ENCODE measurements around the gene KIF4B. TPM values are rescaled to one million over a fixed set of nuclear protein-coding genes. Genes with fewer than 3 reads are reported as not detected.
A peak's percentile ranks its signal among the peaks of the same experiment; 100 is the strongest.

Gene KIF4B
- total RNA-seq, 1 donor from 2014 or later = not detected

DNA sequence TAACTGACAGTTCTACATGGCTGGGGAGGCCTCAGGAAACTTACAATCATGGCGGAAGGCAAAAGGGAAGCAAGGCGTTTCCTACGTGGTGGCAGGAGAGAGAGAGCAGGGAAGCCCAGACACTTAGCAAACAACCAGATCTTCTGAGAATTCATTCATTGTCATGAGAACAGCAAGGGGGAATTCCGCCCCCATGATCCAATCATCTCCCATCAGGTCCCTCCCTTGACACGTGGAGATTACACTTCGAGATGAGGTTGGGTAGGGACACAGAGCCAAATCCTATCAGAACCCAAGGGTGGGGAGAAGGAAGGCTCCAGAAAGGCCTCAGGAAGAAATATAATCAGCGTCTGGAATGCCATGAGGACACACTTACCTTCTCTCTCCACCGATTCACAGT, 34.3 kb downstream of the KIF4B start:
- intact Hi-C loops (cut with DNase I) = no loop called here
- no peak for ATAC-seq
- no peak for DNase-seq (ENCODE audit: missing footprints)

DNA sequence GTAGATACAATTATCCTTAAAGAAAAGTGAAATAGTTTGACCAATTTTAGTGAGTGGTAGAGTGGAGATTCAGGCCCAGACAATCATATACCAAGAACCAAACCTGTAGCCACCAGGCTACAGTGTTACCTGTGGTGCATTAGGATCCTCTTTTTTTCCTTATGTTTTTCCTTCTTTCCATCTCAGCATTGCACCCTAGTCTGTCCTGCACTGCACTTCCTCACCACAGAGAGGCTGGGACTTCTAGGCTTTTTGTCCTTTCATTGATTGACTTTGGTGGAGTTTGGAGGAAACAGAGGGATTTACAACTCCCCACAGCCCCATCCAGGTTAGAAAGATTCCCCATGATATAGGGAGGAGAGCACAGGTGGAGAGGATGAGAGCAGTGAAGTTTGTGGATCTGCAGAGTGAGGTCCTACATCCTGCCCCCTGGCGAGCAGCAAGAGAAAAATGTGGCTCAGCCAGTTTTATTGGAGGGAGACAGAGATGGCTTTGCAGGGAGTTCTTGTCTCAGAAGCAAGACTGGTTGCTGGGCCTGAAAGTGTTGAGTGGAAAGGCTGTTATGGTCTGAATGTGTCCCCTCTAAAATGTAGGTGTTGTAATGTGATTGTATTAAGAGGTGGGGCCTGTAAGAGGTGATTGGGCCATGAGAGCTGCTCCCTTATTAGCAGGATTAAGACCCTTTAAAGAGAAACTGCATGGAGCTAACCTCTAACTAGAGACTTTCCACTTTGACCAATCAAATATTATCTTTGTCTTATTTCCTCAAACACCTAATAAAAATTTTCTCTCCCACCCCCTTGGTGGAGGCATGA, 36.2 kb downstream of the KIF4B start:
- no peak for DNase-seq (ENCODE audit: missing footprints)
- ATAC-seq = no peak
- intact Hi-C loops (cut with DNase I) = loop anchor here (5.0 kb wide), 1 partner anchor 43 kb away; no protein-coding TSS in a partner anchor

DNA sequence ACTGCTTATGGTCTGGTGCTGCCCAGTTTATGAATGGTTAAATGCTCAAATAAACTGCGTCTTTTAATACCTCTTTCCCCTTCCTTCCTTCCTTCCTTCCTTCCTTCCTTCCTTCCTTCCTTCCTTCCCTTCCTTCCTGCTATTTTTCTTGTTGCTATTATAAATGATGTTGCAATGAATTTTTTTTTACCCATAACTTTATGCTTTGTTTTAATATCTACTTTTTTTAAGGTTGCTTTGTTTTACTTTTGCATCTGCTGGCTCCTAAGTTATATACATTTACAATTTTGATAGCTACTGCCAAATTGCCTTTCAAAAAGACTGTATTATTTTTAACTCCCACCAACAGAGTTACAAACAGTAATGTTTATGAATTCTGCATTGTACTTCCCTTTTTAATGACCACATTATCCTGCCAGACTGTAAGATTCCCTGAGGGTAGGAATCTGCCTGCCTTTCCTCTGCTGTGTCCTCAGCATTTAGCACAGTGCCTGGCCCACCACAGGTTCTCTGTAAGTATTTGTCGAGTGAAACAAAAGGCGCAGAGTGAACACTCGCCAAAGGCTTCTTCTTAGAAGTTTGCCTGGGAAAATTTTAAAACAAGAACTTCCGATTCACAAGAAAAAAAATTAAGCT, 36.9 kb downstream of the KIF4B start:
- intact Hi-C loops (cut with DNase I) = loop anchor here (5.0 kb wide), 1 partner anchor 42 kb away; no protein-coding TSS in a partner anchor
- ATAC-seq (no peak), DNase-seq (ENCODE audit: missing footprints) (no peak)

DNA sequence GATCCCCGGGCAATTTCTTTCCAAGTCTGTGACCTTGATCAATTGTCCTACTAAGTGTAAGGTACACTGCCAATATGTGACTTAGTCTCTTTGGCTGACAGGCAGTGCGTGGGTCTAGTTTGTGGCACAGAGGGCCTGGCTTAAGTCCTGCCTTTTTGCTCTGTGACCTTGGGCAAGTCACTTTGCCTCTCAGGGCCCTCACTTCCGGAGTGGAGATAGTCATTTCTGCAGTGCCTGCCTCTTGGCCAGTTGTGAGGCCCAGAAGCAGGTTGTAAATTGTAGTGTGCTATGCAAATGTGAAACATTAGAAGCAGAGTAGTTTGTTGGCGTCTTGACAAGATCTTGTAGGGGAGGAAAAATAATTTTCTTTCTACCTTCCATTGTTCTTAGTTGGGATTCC, 39.0 kb downstream of the KIF4B start:
- ATAC-seq (peak; percentile 41), DNase-seq (ENCODE audit: missing footprints) (no peak)
- intact Hi-C loops (cut with DNase I) = loop anchor here (5.0 kb wide), 1 partner anchor 40 kb away; no protein-coding TSS in a partner anchor

DNA sequence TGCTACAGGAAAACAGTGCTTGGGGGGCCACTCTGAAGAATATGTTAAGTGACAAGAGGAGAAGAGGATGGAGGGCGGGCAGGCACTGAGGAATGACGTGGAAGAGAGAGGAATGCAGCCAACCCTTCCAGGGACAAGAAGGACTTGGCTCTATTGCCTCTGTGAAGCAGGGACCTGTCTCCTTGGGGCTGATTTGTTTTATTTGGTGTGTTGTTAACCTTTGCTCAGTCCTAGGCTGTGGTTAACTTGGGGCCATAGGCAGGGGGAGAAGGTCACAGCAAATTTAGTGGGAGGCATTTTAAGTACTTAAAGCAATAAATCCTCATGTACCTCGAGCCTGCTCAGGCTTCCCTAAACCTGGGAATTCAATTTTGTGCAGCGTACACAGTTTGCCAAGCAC, 39.9 kb downstream of the KIF4B start:
- DNase-seq (ENCODE audit: missing footprints) (no peak), ATAC-seq (peak; percentile 62)
- intact Hi-C loops (cut with DNase I) = loop anchor here (5.0 kb wide), 1 partner anchor 39 kb away; no protein-coding TSS in a partner anchor

DNA sequence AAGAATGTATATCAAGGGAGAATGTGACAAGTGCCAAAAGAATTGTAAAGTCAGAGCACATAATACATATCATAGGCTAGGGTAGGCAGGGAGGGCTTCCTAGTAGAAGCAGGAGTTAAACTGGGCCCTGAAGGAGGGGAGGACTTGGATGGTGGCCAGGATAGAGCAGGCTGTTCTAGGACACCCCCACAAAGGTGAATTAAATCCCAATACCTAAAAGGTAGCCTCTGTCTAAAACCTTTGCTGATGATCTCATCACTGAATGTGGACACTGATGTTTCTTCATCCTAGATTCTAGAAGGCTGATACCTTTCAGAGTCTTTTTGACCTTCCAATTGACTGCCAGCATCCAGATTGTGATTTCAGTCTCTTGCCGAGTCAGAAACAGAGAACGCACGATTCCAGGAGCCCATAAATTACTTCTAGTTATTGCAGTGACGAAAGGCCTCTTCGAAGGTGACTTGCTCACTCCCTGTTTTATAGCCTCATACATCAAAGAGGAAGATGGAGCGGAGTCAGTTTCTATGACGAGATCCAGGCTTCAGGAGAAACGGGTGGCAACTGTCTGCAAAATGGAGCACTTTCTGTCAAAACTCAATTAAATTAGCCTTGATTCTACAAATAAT, 43.2 kb downstream of the KIF4B start:
- intact Hi-C loops (cut with DNase I) = no loop called here
- no peak for ATAC-seq
- DNase-seq (ENCODE audit: missing footprints) = no peak

DNA sequence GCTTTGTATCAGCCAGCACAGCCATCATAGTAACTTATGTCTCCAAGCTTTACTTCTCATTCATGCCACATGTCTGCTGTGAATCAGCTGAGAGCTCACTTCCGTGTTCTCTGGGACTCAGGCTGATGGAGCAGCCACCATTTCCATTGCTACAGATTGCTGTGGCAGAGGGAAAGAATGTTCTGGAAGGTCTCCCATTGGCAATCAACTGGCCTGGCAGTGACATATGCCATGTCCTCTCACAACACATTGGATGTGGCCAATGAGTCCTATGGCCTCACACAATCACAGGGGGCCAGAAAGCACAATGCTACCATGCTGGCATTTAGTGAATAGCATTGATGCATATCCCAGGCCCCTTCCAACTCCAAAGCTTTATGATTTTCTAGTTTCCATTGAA, 44.1 kb downstream of the KIF4B start:
- intact Hi-C loops (cut with DNase I) = no loop called here
- DNase-seq (ENCODE audit: missing footprints) (no peak), ATAC-seq (no peak)

DNA sequence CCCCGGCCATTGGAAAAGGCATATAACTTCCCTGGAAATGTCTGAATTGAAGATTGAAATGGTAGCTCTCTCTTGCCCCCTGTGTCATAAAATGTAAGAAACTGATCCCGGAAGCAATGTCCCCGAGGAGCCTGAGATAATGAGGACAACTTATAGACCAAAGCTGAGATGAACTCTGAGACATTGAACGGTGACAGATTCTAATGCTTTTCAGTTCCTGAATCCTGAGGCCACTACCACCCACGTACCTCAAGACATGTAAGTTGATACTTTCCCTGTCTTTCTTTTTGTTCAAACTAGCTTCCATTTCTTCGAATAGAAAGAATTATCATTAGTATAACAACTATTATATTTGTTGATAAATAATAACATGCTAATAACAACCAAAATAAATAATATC, 51.0 kb downstream of the KIF4B start:
- intact Hi-C loops (cut with DNase I) = no loop called here
- DNase-seq (ENCODE audit: missing footprints) = no peak

DNA sequence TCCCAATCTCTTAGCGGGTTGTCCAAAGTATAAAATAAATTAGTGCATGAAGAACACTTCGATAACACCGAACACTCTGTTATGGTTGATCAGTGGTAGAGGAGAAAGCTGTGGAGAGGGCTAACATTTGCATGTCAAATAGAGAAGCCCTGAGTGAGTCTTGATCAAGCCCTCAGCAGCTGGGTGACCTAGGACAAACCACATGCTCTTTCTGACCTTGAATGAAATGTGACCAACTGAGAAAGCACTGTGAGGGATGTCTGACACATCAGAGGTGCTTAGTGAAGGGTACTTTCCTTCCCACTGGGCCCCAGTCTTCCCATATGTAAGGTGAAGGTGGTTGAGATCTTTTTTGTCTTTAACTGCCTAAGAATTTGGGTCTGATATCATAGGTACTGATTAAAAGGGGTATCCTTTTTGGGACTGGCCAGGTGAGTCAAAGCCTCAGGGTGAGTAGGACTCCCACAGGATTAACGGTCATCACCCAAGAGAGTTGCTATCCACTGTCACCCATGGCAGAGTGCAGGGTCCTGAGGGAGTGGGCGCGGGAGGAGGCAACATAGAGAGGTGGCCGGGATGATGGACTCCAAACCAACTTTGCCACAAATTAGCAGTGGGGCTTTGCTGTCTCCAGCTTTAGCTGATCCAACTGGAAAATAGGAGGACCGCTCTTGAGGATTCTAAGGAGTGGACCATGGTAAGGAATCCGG, 53.5 kb downstream of the KIF4B start:
- intact Hi-C loops (cut with DNase I) = no loop called here
- no peak for ATAC-seq
- no peak for DNase-seq (ENCODE audit: missing footprints)

More for the DNA sequence above, 51.0 kb downstream of the KIF4B start:
- ATAC-seq = no peak

Other genes with a start within 250 kb of the KIF4B start
- gene FAXDC2, start 163.2 kb upstream of the KIF4B start, total RNA-seq = 27.6 TPM
- 26.3 TPM for gene CNOT8, start 155.1 kb upstream of the KIF4B start, total RNA-seq
- gene GEMIN5, start 75.5 kb upstream of the KIF4B start, total RNA-seq = 13.0 TPM
- 74.7 TPM for gene MRPL22, start 72.7 kb upstream of the KIF4B start, total RNA-seq